ENCODE data around the gene TERT.
"Not testable (repeated sequence)": the region's sequence is repeated elsewhere in the genome, so short reads cannot be mapped to it uniquely, and the experiment has no call there.

Gene TERT

GRCh38 chr5:1294835-1295649 lies at the start of gene TERT:
TERT (minus strand) TSS chr5:1295068; CDS start chr5:1294989, 79 bp downstream.
- no peaks in the 10 kb centered on the region for H3K79me2 ChIP-seq (ENCODE audit: low read length)
- no peaks in the 10 kb centered on the region for H3K36me3 ChIP-seq (replicated peaks; ENCODE audit: low read depth, low read length)
- no peaks in the 10 kb centered on the region for H3K9me3 ChIP-seq (ENCODE audit: insufficient read depth, low read length)
- H3K27ac ChIP-seq (ENCODE audit: low read length), result no peak within 1 kb of the TSS
- H3K27me3 ChIP-seq (ENCODE audit: low read depth, low read length), result no peaks in the 10 kb centered on the region
- no peak for TF ChIP-seq CTCF (IDR thresholded peaks at IDR 0.05; ENCODE audit: low read depth, low read length)
- no peak for TF ChIP-seq EZH2phosphoT487 (IDR thresholded peaks at IDR 0.05; ENCODE audit: low read depth)
- peak within 1 kb of the TSS; percentile 71 for H3K4me3 ChIP-seq (ENCODE audit: low read length)
- H4K20me1 ChIP-seq (ENCODE audit: insufficient read depth, low read length), result no peaks in the 10 kb centered on the region
- no peak within 1 kb of the TSS for H2AFZ ChIP-seq (ENCODE audit: low read depth, low read length)
- H3K4me2 ChIP-seq (ENCODE audit: low read length), result peak within 1 kb of the TSS; percentile 46
- peaks cover 4% of the 10 kb centered on the region; the same call in 1 of the 2 replicates for H3K4me1 ChIP-seq (ENCODE audit: low read length)
- H3K9ac ChIP-seq (ENCODE audit: low read length), result peak within 1 kb of the TSS; percentile 24; the same call in 1 of the 2 replicates

GRCh38 chr5:1343931-1344901 lies 49.3 kb upstream of the TERT start:
- H3K36me3 ChIP-seq (replicated peaks; ENCODE audit: low read depth, low read length), result peaks cover 11% of the 10 kb centered on the region
- H3K27ac ChIP-seq (ENCODE audit: low read length), result no peak overlapping the region
- no peaks in the 10 kb centered on the region for H3K9me3 ChIP-seq (ENCODE audit: insufficient read depth, low read length)
- no peaks in the 10 kb centered on the region for H4K20me1 ChIP-seq (ENCODE audit: insufficient read depth, low read length)
- H3K4me3 ChIP-seq (ENCODE audit: low read length), result peak overlapping the region; percentile 81
- H3K27me3 ChIP-seq (ENCODE audit: low read depth, low read length), result no peaks in the 10 kb centered on the region
- H3K4me1 ChIP-seq (ENCODE audit: low read length), result peaks cover 31% of the 10 kb centered on the region
- TF ChIP-seq CTCF (IDR thresholded peaks at IDR 0.05; ENCODE audit: low read depth, low read length), result no peak
- no peak for TF ChIP-seq EZH2phosphoT487 (IDR thresholded peaks at IDR 0.05; ENCODE audit: low read depth)
- peak overlapping the region; percentile 66 for H3K9ac ChIP-seq (ENCODE audit: low read length)
- H3K4me2 ChIP-seq (ENCODE audit: low read length), result peak overlapping the region; percentile 73
- H3K79me2 ChIP-seq (ENCODE audit: low read length), result peaks cover 37% of the 10 kb centered on the region
- no peak overlapping the region for H2AFZ ChIP-seq (ENCODE audit: low read depth, low read length)

GRCh38 chr5:1343315-1343751 lies 48.5 kb upstream of the TERT start:
- Histone ChIP-seq H3K9me3 (ENCODE audit: insufficient read depth, low read length) (no peaks in the 10 kb centered on the region), H4K20me1 (ENCODE audit: insufficient read depth, low read length) (no peaks in the 10 kb centered on the region), H3K27me3 (ENCODE audit: low read depth, low read length) (no peaks in the 10 kb centered on the region), H3K79me2 (ENCODE audit: low read length) (peaks cover 37% of the 10 kb centered on the region), H3K4me2 (ENCODE audit: low read length) (peak overlapping the region; percentile 73), H3K4me1 (ENCODE audit: low read length) (peaks cover 31% of the 10 kb centered on the region), H3K4me3 (ENCODE audit: low read length) (peak overlapping the region; percentile 81), H2AFZ (ENCODE audit: low read depth, low read length) (no peak overlapping the region), H3K9ac (ENCODE audit: low read length) (peak overlapping the region; percentile 66), H3K27ac (ENCODE audit: low read length) (no peak overlapping the region), H3K36me3 (replicated peaks; ENCODE audit: low read depth, low read length) (peaks cover 15% of the 10 kb centered on the region)
- no peak for TF ChIP-seq EZH2phosphoT487 (IDR thresholded peaks at IDR 0.05; ENCODE audit: low read depth)

GRCh38 chr5:1342711-1343110 lies 47.8 kb upstream of the TERT start:
- not testable (repeated sequence) for H4K20me1 ChIP-seq (ENCODE audit: insufficient read depth, low read length)
- peak overlapping the region; percentile 50 for H3K4me2 ChIP-seq (ENCODE audit: low read length)
- H3K4me1 ChIP-seq (ENCODE audit: low read length), result peaks cover 31% of the 10 kb centered on the region

More at GRCh38 chr5:1342711-1343110, 47.8 kb upstream of the TERT start:
- not testable (repeated sequence) for H3K27ac ChIP-seq (ENCODE audit: low read length); H3K9me3 ChIP-seq (ENCODE audit: insufficient read depth, low read length); H3K4me3 ChIP-seq (ENCODE audit: low read length); H3K27me3 ChIP-seq (ENCODE audit: low read depth, low read length); H2AFZ ChIP-seq (ENCODE audit: low read depth, low read length); H3K9ac ChIP-seq (ENCODE audit: low read length)
- peaks cover 20% of the 10 kb centered on the region for H3K36me3 ChIP-seq (replicated peaks; ENCODE audit: low read depth, low read length)
- peaks cover 37% of the 10 kb centered on the region for H3K79me2 ChIP-seq (ENCODE audit: low read length)
